Heart left ventricle (tissue), 16 donors: Measurements from ENCODE around the gene DDX51. TPM values are rescaled to one million over a fixed set of nuclear protein-coding genes. Genes with fewer than 3 reads are reported as not detected.

Experiments used
- ATAC-seq, 4 donors: fragments of 200-7000 bp; cut with Tn5 transposase; one replicate each; pipeline ENCODE4 v1.9.1; 2020 to 2022; ENCODE audit warnings: moderate library complexity in 4 of 4, mild to moderate bottlenecking in 3 of 4, moderate number of reproducible peaks in 1 of 4
- DNase-seq, 5 donors: peaks; one replicate each; pipeline ENCODE4 v3.0.0-alpha.2; 2020
- H3K27ac ChIP-seq, 12 donors: fragments of 200-600 bp; sonication (generic) in 4 of 12; one replicate each; pipeline versions ENCODE4 v1.5.0 to v1.8.0; 2016 to 2022; ENCODE audit warnings: mild to moderate bottlenecking in 2 of 12
- H3K27me3 ChIP-seq, 9 donors: fragments of 200-600 bp; sonication (generic) in 2 of 9; one replicate each; pipeline versions ENCODE4 v1.5.1 to v1.8.0; 2016 to 2022; ENCODE audit warnings: mild to moderate bottlenecking in 3 of 9
- H3K36me3 ChIP-seq, 9 donors: fragments of 200-600 bp; sonication (generic) in 2 of 9; one replicate each; pipeline versions ENCODE4 v1.5.0 to v1.8.0; 2018 to 2022; ENCODE audit warnings: mild to moderate bottlenecking in 2 of 9
- H3K4me1 ChIP-seq, 12 donors: fragments of 200-600 bp; sonication (generic) in 4 of 12; one replicate each; pipeline versions ENCODE4 v1.5.0 to v1.8.0; 2016 to 2022; ENCODE audit warnings: mild to moderate bottlenecking in 3 of 12
- H3K4me3 ChIP-seq, 12 donors: fragments of 200-600 bp; sonication (generic) in 4 of 12; one replicate each; pipeline versions ENCODE4 v1.5.0 to v1.8.0; 2017 to 2022; ENCODE audit warnings: mild to moderate bottlenecking in 9 of 12, moderate library complexity in 4 of 12
- H3K9me3 ChIP-seq, 12 donors: fragments of 200-600 bp; sonication (generic) in 4 of 12; one replicate each; pipeline versions ENCODE4 v1.5.0 to v1.8.0; 2016 to 2022; ENCODE audit warnings: mild to moderate bottlenecking in 1 of 12
- POLR2A ChIP-seq, 2 donors: fragments of 450-650 bp; IDR thresholded peaks; one replicate each; pipeline ENCODE4 v1.6.1; 2017; ENCODE audit warnings: antibody characterized with exemption in 2 of 2, mild to moderate bottlenecking in 2 of 2, moderate library complexity in 2 of 2
- WGBS, 4 donors: extraction: QIAGEN DNeasy Blood & Tissue Kit in 2 of 4; methylation state at CpG; one replicate each; pipeline versions ENCODE4 v1.1.5 to v1.1.7; 2013 to 2018; 5-methylcytosine and 5-hydroxymethylcytosine counted together
- intact Hi-C, 10 donors: fragments of 100-400 bp; cut with DNase I; formaldehyde crosslinking; loops; one replicate each; pipeline versions ENCODE4 v1.11.1 to v1.14.2; 2022
- polyA plus RNA-seq, 2 donors: library from polyadenylated mRNA; stranded (reverse); fragments of 200-250 nt; gene quantifications; one replicate each; pipeline ENCODE4 v1.2.3, GENCODE V29; 2013
- total RNA-seq, 9 donors: library from RNA; depleted of rRNA in 2 of 9; stranded (reverse); fragments of >200 nt in 2 of 9; fragmentation: NEBNext Ultra II Directional in 3 of 9; extraction: Animal tissue kit (Norgen Biotek cat#: 25700) in 3 of 9; gene quantifications; one replicate each; pipeline versions ENCODE4 v1.1.0 to v1.2.4, GENCODE V29; 2016 to 2023
- TF ChIP-seq, protein P1 (sequence below), 12 donors: fragments of 200-600 bp; sonication (generic) in 4 of 12; IDR thresholded peaks; one replicate each; pipeline versions ENCODE4 v1.5.0 to v1.8.0; 2018 to 2022; ENCODE audit warnings: antibody characterized with exemption in 12 of 12, mild to moderate bottlenecking in 5 of 12
- donor health status: ischemic (EF 13 %, LVEDD 7.1; RV severe dilation, severe dysfunction).
- donor health status: healthy with polysubstance abuse.
- donor health status: DM: no; HTN: yes; CAD: no.
- donor health status: DM: no; HTN: no; CAD: no.
- donor health status: ischemic (EF 25% LVEDD 6.9; RV normal size, moderate dysfunction).
- donor health status: ischemic (EF 25% LVEDD 5.7; RV mildly dilated, moderate dysfunction).
- donor health status: healthy.
- donor health status: DM: yes; HTN: yes; CAD: no.
- donor health status: ischemic (EF 35%, LVEDD 5.7; RV mildly dilated, moderate dysfunction).
- donor health status: nonischemic (EF 11% LVEDD 7.7; RV severe dilation, severe dysfunction).
- donor health status: DM: yes; HTN: yes; CAD: no.
- donor health status: PGD.
- donor health status: ischemic (EF 29% LVEDD 5.4; RV normal size, mild dysfunction).
- donor health status: nonischemic (EF 23%, LVEDD 6.1; RV moderate dilation, normal function).

Gene DDX51
- total and polyA plus RNA-seq, 11 donors, result 4.1 to 14.7 (median 8.6) TPM

DNA sequence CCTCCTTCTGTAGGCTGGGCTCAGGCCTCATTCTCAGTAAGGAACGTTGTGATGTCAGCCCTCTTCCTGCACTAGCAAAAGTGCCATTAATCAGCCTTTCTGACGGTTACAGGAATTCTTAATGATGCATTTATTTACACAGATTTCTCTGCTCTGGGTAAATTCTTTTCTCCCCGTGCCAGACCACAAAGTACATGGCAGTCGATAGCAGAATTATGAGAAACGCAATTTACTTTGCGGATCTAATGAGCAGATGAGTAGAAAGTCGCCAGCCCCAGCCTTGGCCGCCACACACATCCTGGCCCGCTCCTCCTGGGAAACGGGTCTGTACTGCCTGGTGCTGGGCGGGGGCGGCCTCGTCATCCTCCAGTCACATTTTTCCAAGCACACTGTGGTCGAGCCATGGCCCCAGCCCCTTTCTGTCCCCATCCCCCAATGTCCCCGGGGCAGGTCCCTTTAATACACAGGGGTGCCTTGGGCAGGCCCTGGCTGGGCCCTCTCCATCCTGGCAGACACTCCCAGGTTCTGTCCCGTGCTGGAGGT is 26.0 kb upstream of the DDX51 start:
- 38 to 55% (median 51%) methylated on average over 16 of the region's 16 CpGs for WGBS, 4 donors
- no peak for ATAC-seq
- no peaks in the 10 kb centered on the region for H3K4me1 ChIP-seq
- intact Hi-C loops, result no loop called here
- DNase-seq, result peak in 2 of 5 donors; percentile 8 to 17
- H3K27me3 ChIP-seq, result peaks cover 0 to 60% (median 4%) of the 10 kb centered on the region in 9 donors
- H3K4me3 ChIP-seq, result no peak overlapping the region
- H3K27ac ChIP-seq, result no peak overlapping the region
- no peaks in the 10 kb centered on the region for H3K9me3 ChIP-seq
- no peaks in the 10 kb centered on the region for H3K36me3 ChIP-seq
- TF ChIP-seq POLR2A (IDR thresholded peaks at IDR 0.05), result no peak
- TF ChIP-seq, protein P1, sequence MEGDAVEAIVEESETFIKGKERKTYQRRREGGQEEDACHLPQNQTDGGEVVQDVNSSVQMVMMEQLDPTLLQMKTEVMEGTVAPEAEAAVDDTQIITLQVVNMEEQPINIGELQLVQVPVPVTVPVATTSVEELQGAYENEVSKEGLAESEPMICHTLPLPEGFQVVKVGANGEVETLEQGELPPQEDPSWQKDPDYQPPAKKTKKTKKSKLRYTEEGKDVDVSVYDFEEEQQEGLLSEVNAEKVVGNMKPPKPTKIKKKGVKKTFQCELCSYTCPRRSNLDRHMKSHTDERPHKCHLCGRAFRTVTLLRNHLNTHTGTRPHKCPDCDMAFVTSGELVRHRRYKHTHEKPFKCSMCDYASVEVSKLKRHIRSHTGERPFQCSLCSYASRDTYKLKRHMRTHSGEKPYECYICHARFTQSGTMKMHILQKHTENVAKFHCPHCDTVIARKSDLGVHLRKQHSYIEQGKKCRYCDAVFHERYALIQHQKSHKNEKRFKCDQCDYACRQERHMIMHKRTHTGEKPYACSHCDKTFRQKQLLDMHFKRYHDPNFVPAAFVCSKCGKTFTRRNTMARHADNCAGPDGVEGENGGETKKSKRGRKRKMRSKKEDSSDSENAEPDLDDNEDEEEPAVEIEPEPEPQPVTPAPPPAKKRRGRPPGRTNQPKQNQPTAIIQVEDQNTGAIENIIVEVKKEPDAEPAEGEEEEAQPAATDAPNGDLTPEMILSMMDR (IDR thresholded peaks at IDR 0.05), result no peak

DNA sequence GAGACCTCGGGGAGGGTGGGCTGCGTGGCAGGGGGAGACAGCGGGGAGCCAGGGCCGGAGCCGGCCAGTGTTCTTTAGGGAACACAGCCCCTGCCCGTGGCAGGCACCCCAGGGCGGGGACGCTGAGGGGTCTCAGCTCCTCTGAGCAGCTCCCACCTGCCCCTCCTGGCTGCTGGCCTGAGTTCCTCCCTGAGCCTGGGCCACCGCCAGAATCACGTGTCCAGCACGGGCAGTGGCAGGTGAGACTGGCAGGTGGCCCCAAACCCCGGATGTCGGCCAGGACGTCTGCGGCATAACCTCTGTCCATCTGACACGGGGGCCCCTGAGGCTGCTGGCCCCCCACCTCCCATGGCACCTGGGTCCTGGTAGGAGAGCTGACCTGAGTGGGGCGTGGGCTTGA is 25.3 kb upstream of the DDX51 start:
- 72 to 90% (median 86%) methylated on average over 9 to 17 of the region's 17 CpGs for WGBS, 4 donors
- no peak for ATAC-seq
- Histone ChIP-seq H3K4me1 (no peaks in the 10 kb centered on the region), H3K9me3 (no peaks in the 10 kb centered on the region), H3K27ac (no peak overlapping the region), H3K4me3 (no peak overlapping the region), H3K27me3 (peaks cover 0 to 52% (median 4%) of the 10 kb centered on the region in 9 donors), H3K36me3 (no peaks in the 10 kb centered on the region)
- intact Hi-C loops, result no loop called here
- peak in 2 of 5 donors; percentile 18 to 64 for DNase-seq
- TF ChIP-seq, protein P1 (IDR thresholded peaks at IDR 0.05), result no peak
- TF ChIP-seq POLR2A (IDR thresholded peaks at IDR 0.05), result no peak

DNA sequence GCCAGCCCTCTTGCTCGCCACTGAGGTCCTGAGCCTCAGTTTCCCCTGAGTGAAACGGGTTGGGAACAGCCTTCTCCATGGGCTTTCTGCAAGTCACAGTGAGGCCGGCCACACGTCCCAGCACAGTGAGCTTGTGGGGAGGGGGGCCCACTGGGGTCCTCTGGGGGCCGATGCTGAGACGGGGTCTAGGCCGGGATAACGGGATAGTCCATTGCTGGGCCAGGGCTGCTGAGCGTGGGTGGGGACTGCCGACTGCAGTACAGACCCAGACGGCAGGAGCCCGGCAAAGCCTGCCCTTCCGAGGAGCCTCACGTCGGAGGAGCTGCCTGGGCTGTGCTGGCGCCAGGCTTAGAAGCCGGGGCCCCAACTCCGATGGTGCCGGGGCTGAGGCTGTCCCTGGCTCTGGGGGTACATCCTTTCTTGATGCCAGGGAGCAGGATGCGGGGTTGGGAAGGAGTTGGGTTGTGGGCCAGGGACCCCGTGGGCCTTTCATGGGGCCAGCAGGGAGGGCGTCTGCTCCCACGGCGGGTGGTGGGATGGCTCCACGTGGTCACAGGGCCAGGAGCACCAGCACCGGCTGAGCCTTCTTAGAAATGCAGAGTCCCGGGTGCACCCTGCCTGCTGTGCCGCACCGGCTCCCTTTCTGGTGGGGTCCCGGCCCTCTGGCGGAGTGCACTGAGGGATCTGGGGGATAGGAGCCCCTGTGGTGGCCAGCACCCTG is 24.4 kb upstream of the DDX51 start:
- intact Hi-C loops, result no loop called here
- TF ChIP-seq POLR2A (IDR thresholded peaks at IDR 0.05), result no peak
- TF ChIP-seq, protein P1 (IDR thresholded peaks at IDR 0.05), result no peak
- Histone ChIP-seq H3K4me3 (no peak overlapping the region), H3K27me3 (peaks cover 0 to 43% (median 6%) of the 10 kb centered on the region in 9 donors), H3K36me3 (no peaks in the 10 kb centered on the region), H3K9me3 (no peaks in the 10 kb centered on the region), H3K27ac (no peak overlapping the region), H3K4me1 (peaks cover 0 to under 1% (median 0%) of the 10 kb centered on the region in 12 donors)
- ATAC-seq, result no peak
- DNase-seq, result peak in 3 of 5 donors; percentile 14 to 55 (median 18)
- 80 to 88% (median 84%) methylated on average over 24 to 31 of the region's 31 CpGs for WGBS, 4 donors

DNA sequence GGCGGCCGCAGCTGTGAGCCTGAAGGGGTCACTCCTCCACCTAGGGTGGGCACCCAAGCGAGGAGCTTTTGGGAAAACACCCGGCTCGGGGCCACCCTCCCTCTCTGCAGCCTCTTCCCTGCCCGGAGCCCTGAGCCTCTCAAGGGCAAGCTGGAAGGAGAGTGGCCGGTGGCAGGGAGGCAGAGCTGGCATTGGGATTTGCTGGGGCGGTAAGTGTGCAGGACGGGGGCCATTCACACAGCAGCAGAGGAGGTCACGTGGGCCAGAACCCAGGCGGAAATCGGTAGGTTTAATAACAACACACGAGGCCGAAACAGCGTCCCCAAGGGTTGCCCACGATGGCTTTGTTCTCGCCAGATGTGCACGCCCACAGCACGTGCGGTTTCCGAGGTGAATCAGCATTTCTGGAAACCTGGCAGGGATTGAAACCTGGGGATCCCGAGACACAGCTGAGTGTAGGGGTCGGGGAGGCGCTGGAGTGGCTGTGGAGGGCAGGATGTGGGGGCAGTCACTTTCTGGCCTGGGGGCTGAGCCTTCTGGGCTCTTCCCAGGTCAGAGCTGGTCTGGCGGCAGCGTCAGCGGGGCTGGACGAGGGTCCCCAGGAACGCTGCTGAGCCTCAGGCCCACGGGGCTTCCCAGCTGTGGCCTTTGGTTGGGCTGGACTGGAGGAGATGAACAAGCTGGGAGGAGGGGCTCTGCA is 23.6 kb upstream of the DDX51 start:
- TF ChIP-seq, protein P1 (IDR thresholded peaks at IDR 0.05), result no peak
- TF ChIP-seq POLR2A (IDR thresholded peaks at IDR 0.05), result no peak
- H3K36me3 ChIP-seq, result no peaks in the 10 kb centered on the region
- intact Hi-C loops, result no loop called here
- H3K4me3 ChIP-seq, result no peak overlapping the region
- peaks cover 0 to 7% (median 0%) of the 10 kb centered on the region in 12 donors for H3K4me1 ChIP-seq
- no peak overlapping the region for H3K27ac ChIP-seq
- DNase-seq (peak in 3 of 5 donors; percentile 7 to 55 (median 17)), ATAC-seq (no peak)
- H3K9me3 ChIP-seq, result no peaks in the 10 kb centered on the region
- WGBS, 4 donors, result 71 to 84% (median 79%) methylated on average over 19 to 30 of the region's 30 CpGs
- peaks cover 0 to 36% (median 6%) of the 10 kb centered on the region in 9 donors for H3K27me3 ChIP-seq
